Adrenal gland (tissue), 5 donors: ENCODE results near the gene BBS5.

ENCODE experiments used
- POLR2A ChIP-seq, 2 donors: fragments of 450-650 bp; IDR thresholded peaks; one replicate each; pipeline ENCODE4 v1.6.1; 2017; ENCODE audit warnings: antibody characterized with exemption in 2 of 2, mild to moderate bottlenecking in 2 of 2, moderate library complexity in 1 of 2
- TF ChIP-seq, protein P1 (sequence below), 6 experiments: fragments of 450-650 bp in 4 of 6; fragments of 200-600 bp in 2 of 6; sonication (generic) in 1 of 6; IDR thresholded peaks; 1 replicate in 5 of 6; 2 replicates in 1 of 6; pipeline versions ENCODE4 v1.5.1 to v1.8.0; 2016 to 2021; ENCODE audit warnings: antibody characterized with exemption in 6 of 6, mild to moderate bottlenecking in 2 of 6, moderate library complexity in 1 of 6
- donor health status: DM: no; HTN: no; CAD: no.

DNA sequence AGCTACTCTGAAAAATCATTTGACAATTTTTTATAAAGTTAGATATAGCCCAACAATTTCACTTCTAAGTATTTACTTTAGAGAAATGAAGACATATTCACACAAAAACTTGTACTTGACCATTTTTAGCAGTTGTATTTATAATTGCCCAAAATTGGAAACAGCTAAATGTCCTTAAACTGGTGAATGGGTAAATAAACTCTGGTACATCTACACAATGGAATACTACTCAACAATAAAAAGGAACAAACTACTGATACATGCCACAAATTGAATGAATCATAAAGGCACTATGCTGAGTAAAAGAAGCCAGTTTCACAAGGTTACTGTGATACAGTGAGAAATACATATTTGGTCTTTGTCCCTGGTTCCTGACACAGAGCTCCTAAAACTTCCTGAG, 32.8 kb upstream of the BBS5 start:
- TF ChIP-seq POLR2A (IDR thresholded peaks at IDR 0.05): no peak
- TF ChIP-seq, protein P1, sequence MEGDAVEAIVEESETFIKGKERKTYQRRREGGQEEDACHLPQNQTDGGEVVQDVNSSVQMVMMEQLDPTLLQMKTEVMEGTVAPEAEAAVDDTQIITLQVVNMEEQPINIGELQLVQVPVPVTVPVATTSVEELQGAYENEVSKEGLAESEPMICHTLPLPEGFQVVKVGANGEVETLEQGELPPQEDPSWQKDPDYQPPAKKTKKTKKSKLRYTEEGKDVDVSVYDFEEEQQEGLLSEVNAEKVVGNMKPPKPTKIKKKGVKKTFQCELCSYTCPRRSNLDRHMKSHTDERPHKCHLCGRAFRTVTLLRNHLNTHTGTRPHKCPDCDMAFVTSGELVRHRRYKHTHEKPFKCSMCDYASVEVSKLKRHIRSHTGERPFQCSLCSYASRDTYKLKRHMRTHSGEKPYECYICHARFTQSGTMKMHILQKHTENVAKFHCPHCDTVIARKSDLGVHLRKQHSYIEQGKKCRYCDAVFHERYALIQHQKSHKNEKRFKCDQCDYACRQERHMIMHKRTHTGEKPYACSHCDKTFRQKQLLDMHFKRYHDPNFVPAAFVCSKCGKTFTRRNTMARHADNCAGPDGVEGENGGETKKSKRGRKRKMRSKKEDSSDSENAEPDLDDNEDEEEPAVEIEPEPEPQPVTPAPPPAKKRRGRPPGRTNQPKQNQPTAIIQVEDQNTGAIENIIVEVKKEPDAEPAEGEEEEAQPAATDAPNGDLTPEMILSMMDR (IDR thresholded peaks at IDR 0.05): no peak
